Testis (tissue), 2 donors: ENCODE measurements around the gene PRDM1.

Experiments used
- CTCF ChIP-seq, 3 experiments: fragments of 450-650 bp in 2 of 3; fragments of 200-600 bp in 1 of 3; sonication (generic) in 1 of 3; IDR thresholded peaks; one replicate each; pipeline ENCODE4 v1.5.1; 2016 to 2019; ENCODE audit warnings: antibody characterized with exemption in 3 of 3, mild to moderate bottlenecking in 2 of 3, moderate library complexity in 1 of 3
- POLR2A ChIP-seq: fragments of 450-650 bp; IDR thresholded peaks from one replicate; pipeline ENCODE4 v1.6.1; 2017; ENCODE audit warnings: antibody characterized with exemption, mild to moderate bottlenecking, moderate library complexity

- TF ChIP-seq CTCF (IDR thresholded peaks at IDR 0.05) (no peak), POLR2A (no peak)
These were observed 29.1 kb downstream of the PRDM1 start for GRCh38 chr6:106115286-106115685.
